ENCODE data around the gene RHOB. TPM values are rescaled to one million over a fixed set of nuclear protein-coding genes. Genes with fewer than 3 reads are reported as not detected.

Gene RHOB
- total RNA-seq, 1 experiment from 2014 or later = 38.9 TPM

DNA sequence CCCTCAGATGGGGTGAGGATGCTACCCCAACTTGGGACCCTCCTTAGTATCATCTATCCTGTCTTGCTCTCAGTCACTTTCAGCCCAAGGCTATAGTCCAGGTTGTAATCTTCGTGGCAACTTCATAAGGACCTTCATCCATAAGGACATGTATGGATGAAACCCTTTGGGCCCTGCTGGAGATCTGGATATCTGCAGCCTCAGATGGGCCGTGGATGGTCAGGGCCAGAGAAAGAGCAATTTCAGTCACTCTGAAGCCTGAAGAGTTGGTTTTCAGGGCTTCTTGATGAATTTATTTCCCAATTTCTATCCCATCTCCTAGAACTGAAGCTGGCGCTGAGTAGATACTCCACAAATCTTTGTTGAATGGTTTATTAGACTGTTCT, 28.7 kb downstream of the RHOB start:
- DNase-seq (ENCODE audit: low read depth, low spot score) (no peak), ATAC-seq (no peak)
- ChIA-PET CTCF (no interaction called here), POLR2A (no interaction called here)
- in situ Hi-C loops (cut with HindIII; ENCODE audit: low pct_unique_long_range_greater_than_20kb, low sequenced_read_pairs) = no loop called here
- H3K27me3 ChIP-seq (ENCODE audit: control insufficient read depth, insufficient read depth, low read length) = no peaks in the 10 kb centered on the region
- intact Hi-C loops (cut with micrococcal nuclease; ENCODE audit: unreplicated experiment) = no loop called here
- no peaks in the 10 kb centered on the region for H3K36me3 ChIP-seq (ENCODE audit: control insufficient read depth, insufficient read depth, low read length)
- no TSS peak for BruUV-seq (replicated peaks)
- H3K4me1 ChIP-seq (ENCODE audit: control insufficient read depth, insufficient read depth, low read length) = no peaks in the 10 kb centered on the region
- no peak overlapping the region for H3K27ac ChIP-seq (ENCODE audit: low read length)
- H3K9me3 ChIP-seq (ENCODE audit: control insufficient read depth, insufficient read depth, low read depth, low read length) = no peaks in the 10 kb centered on the region
- TF ChIP-seq TCF7L2 (IDR thresholded peaks at IDR 0.05; ENCODE audit: low read depth, low read length) = no peak
- TF ChIP-seq SIN3A (IDR thresholded peaks at IDR 0.05; ENCODE audit: borderline replicate concordance, insufficient read depth, low read depth, low read length) = no peak
- TF ChIP-seq POLR2AphosphoS5 (IDR thresholded peaks at IDR 0.05; ENCODE audit: low read depth, low read length) = no peak
- TF ChIP-seq, protein P1, sequence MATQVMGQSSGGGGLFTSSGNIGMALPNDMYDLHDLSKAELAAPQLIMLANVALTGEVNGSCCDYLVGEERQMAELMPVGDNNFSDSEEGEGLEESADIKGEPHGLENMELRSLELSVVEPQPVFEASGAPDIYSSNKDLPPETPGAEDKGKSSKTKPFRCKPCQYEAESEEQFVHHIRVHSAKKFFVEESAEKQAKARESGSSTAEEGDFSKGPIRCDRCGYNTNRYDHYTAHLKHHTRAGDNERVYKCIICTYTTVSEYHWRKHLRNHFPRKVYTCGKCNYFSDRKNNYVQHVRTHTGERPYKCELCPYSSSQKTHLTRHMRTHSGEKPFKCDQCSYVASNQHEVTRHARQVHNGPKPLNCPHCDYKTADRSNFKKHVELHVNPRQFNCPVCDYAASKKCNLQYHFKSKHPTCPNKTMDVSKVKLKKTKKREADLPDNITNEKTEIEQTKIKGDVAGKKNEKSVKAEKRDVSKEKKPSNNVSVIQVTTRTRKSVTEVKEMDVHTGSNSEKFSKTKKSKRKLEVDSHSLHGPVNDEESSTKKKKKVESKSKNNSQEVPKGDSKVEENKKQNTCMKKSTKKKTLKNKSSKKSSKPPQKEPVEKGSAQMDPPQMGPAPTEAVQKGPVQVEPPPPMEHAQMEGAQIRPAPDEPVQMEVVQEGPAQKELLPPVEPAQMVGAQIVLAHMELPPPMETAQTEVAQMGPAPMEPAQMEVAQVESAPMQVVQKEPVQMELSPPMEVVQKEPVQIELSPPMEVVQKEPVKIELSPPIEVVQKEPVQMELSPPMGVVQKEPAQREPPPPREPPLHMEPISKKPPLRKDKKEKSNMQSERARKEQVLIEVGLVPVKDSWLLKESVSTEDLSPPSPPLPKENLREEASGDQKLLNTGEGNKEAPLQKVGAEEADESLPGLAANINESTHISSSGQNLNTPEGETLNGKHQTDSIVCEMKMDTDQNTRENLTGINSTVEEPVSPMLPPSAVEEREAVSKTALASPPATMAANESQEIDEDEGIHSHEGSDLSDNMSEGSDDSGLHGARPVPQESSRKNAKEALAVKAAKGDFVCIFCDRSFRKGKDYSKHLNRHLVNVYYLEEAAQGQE (IDR thresholded peaks at IDR 0.05; ENCODE audit: insufficient read depth in 1 of 2, low read depth in 2 of 2, low read length in 1 of 2) = no peak
- TF ChIP-seq, protein P2, sequence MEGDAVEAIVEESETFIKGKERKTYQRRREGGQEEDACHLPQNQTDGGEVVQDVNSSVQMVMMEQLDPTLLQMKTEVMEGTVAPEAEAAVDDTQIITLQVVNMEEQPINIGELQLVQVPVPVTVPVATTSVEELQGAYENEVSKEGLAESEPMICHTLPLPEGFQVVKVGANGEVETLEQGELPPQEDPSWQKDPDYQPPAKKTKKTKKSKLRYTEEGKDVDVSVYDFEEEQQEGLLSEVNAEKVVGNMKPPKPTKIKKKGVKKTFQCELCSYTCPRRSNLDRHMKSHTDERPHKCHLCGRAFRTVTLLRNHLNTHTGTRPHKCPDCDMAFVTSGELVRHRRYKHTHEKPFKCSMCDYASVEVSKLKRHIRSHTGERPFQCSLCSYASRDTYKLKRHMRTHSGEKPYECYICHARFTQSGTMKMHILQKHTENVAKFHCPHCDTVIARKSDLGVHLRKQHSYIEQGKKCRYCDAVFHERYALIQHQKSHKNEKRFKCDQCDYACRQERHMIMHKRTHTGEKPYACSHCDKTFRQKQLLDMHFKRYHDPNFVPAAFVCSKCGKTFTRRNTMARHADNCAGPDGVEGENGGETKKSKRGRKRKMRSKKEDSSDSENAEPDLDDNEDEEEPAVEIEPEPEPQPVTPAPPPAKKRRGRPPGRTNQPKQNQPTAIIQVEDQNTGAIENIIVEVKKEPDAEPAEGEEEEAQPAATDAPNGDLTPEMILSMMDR (IDR thresholded peaks at IDR 0.05) = no peak
- no peak overlapping the region for H3K4me3 ChIP-seq (ENCODE audit: low read depth in 2 of 2, low read length in 2 of 2)

DNA sequence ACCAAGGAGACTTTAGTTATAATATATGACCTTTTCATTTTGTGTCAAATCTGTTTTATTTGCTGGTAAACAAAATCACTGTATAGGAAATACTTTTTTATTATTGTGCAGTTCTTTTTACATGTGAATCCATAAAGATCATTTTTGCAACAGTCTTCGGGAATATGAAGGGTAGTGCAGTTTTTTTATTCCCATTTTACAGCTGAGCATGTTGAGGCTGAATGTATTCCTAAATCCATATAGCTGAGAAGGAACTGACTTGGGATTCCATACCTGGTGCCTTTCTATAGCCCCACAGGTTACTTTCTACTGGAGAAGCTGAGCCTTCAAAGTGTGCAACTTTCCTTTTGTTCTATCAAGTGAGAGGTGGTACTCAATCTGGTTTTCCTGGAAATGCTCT, 29.6 kb downstream of the RHOB start:
- CTCF ChIA-PET = no interaction called here
- DNase-seq (ENCODE audit: low read depth, low spot score) (no peak), ATAC-seq (no peak)
- TF ChIP-seq, protein P2 (IDR thresholded peaks at IDR 0.05) = no peak
- TF ChIP-seq TCF7L2 (IDR thresholded peaks at IDR 0.05; ENCODE audit: low read depth, low read length) (no peak), POLR2AphosphoS5 (IDR thresholded peaks at IDR 0.05; ENCODE audit: low read depth, low read length) (no peak), SIN3A (IDR thresholded peaks at IDR 0.05; ENCODE audit: borderline replicate concordance, insufficient read depth, low read depth, low read length) (no peak)
- TF ChIP-seq, protein P1 (IDR thresholded peaks at IDR 0.05; ENCODE audit: insufficient read depth in 1 of 2, low read depth in 2 of 2, low read length in 1 of 2) = no peak
- in situ Hi-C loops (cut with HindIII; ENCODE audit: low pct_unique_long_range_greater_than_20kb, low sequenced_read_pairs) (no loop called here), intact Hi-C loops (cut with micrococcal nuclease; ENCODE audit: unreplicated experiment) (no loop called here)
- Histone ChIP-seq H3K36me3 (ENCODE audit: control insufficient read depth, insufficient read depth, low read length) (no peaks in the 10 kb centered on the region), H3K4me3 (ENCODE audit: low read depth in 2 of 2, low read length in 2 of 2) (no peak overlapping the region), H3K27ac (ENCODE audit: low read length) (no peak overlapping the region), H3K9me3 (ENCODE audit: control insufficient read depth, insufficient read depth, low read depth, low read length) (no peaks in the 10 kb centered on the region), H3K4me1 (ENCODE audit: control insufficient read depth, insufficient read depth, low read length) (no peaks in the 10 kb centered on the region), H3K27me3 (ENCODE audit: control insufficient read depth, insufficient read depth, low read length) (no peaks in the 10 kb centered on the region)
- POLR2A ChIA-PET = interaction anchor here (0.7 kb wide), 1 partner anchor 29 kb away, joined by 3 read pairs; no protein-coding TSS in a partner anchor
- no TSS peak for BruUV-seq (replicated peaks)

Measured in Panc1 (cell line).